Skeletal muscle satellite cell (primary cell): ENCODE results near the gene PPM1F.
"Not testable (repeated sequence)": the region's sequence is repeated elsewhere in the genome, so short reads cannot be mapped to it uniquely, and the experiment has no call there.

ENCODE experiments used
- H3K27me3 ChIP-seq: 2 replicates; pipeline ENCODE4 v1.7.0; 2013; ENCODE audit warnings: low read length; ENCODE audit not compliant: control insufficient read depth, insufficient read depth
- H3K36me3 ChIP-seq: 2 replicates; pipeline ENCODE4 v1.7.0; 2013; ENCODE audit warnings: mild to moderate bottlenecking, control low read depth, low read length; ENCODE audit not compliant: insufficient read depth
- H3K4me1 ChIP-seq: 2 replicates; pipeline ENCODE4 v1.7.0; 2013; ENCODE audit warnings: low read length; ENCODE audit not compliant: control insufficient read depth, insufficient read depth
- H3K4me2 ChIP-seq: 2 replicates; pipeline ENCODE4 v1.7.0; 2013; ENCODE audit warnings: mild to moderate bottlenecking, low read length
- H3K4me3 ChIP-seq: 2 replicates; pipeline ENCODE4 v1.7.0; 2013; ENCODE audit warnings: low read length
- H3K9ac ChIP-seq: 2 replicates; pipeline ENCODE4 v1.7.0; 2013; ENCODE audit warnings: mild to moderate bottlenecking, low read depth, low read length, moderate library complexity
- H3K9me3 ChIP-seq: replicated peaks from 2 replicates; pipeline ENCODE4 v1.7.0; 2013; ENCODE audit warnings: mild to moderate bottlenecking, control low read depth, low read length

The PPM1F gene

DNA sequence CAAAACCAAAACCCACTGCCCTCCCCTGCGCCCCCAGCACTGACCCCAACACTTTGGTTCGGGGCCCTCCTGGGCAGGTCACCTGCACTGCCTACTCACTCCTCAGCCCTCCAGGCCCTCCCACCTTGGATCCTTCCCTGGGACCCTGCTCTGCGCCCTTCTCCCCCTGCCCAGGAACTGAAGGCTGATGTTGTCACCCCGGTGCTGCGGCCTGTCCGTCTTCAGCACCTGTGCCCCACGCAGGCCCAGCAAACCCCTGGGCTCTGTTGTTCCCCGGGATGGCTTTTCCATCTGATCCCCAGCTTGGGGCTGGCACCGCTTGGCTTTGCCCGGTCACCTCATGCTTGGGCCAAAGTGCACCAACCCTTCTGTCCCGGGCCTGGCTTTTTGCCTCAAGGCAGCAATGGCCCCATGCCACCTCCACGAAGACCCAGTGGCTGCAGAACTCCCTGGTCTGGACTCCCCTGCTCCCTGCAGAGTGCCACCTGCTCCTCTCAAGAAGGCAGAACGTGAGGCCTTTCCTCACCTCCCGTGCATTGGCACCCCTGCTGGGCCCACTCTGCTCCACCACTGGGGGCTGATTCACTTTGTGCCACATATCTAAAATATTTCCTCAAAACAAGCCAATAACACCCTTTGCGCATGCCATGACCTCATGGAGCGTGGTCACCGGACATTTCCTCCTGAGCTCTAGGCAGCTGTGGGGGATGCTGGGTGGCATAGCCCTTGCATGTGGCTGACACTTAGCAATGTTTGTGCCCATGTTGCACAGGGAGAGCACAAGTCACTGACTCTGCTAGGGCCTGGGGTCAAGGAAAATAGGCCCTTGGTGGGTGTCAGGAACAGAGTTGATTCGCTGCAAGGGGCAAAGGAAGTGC, 8.8 kb downstream of the PPM1F start:
- H3K4me1 ChIP-seq, result peaks cover 81% of the 10 kb centered on the region

DNA sequence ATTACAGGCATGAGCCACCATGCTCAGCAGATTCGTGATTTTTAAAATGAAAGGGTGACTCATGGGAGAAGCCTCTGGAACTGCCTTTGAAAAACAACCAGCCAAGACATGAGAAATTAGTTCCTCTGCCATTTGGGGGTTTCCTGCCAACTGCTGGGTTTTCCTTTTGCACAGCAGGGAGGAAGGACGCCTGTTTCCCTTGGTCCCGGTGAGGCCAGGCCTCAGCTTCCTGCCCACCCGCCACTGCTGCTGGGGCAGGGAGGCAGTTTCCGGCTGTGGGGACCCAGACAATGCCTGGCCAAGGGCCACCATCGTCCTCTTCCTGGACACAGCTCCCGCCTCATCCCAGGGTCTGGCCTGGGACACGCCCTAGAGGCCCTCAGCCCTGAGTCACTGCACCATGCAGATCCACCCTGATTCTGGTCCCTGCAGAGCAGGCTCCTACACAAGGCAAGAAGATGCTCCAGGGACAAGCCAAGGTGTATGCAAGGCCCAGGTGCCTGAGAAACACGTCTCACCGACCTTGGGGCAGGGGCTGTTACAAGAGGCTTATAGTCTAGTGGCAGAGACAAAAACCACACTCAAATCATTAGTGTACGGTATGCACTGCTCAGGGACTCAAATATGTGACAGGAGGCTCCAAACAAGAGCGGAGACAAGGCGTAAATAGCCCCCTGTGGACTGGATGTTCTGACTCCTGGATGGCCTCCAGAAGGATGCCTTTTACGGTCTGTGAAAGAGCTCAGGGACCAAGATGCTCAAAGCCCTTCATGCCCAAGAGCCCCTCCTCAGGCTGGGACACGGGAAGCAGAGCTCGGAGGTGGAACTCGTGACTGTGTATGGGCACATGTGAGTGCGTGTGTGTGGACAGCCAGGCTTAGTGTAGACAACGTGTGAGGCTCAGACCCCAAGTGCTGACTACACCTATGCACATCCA, 10.0 kb downstream of the PPM1F start:
- Histone ChIP-seq H3K36me3 (peaks cover 34% of the 10 kb centered on the region), H3K4me3 (peak overlapping the region; percentile 44), H3K9ac (peak overlapping the region; percentile 61), H3K4me2 (peak overlapping the region; percentile 72), H3K4me1 (peaks cover 80% of the 10 kb centered on the region), H3K9me3 (no peaks in the 10 kb centered on the region), H3K27me3 (no peaks in the 10 kb centered on the region)

More for the DNA sequence above, 8.8 kb downstream of the PPM1F start:
- H3K4me2 ChIP-seq, result no peak overlapping the region
- H3K9me3 ChIP-seq, result no peaks in the 10 kb centered on the region
- no peaks in the 10 kb centered on the region for H3K27me3 ChIP-seq
- H3K36me3 ChIP-seq, result peaks cover 34% of the 10 kb centered on the region
- no peak overlapping the region for H3K9ac ChIP-seq
- H3K4me3 ChIP-seq, result no peak overlapping the region

- Histone ChIP-seq H3K27me3 (no peaks in the 10 kb centered on the region), H3K9me3 (no peaks in the 10 kb centered on the region), H3K4me3 (no peak overlapping the region), H3K36me3 (peaks cover 34% of the 10 kb centered on the region), H3K4me2 (peak overlapping the region; percentile 22), H3K9ac (peak overlapping the region; percentile 23), H3K4me1 (peaks cover 80% of the 10 kb centered on the region)
Measured at GRCh38 chr22:21941921-21942320, 10.7 kb downstream of the PPM1F start.

DNA sequence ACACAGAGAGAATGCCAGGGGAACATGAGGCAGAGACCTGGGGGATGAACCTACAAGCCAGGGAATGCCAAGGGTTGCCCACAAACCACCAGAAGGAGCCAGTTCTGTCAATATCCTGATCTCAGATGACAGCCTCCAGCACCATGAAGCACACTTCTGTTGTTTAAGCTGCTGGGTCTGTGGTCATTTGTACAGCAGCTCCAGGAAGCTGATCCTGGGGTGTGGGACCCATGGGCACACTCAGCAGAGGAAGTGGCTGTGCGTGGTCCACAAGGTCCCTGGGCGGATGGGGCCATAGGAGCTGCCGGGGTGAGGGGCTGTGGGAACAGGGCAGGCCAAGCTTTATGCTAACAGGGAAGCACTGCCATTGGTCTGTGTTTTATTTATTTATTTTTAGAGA, 12.1 kb downstream of the PPM1F start:
- peaks cover 37% of the 10 kb centered on the region for H3K36me3 ChIP-seq

GRCh38 chr22:21939935-21940334, 12.7 kb downstream of the PPM1F start:
- not testable (repeated sequence) for H3K27me3 ChIP-seq, H3K9me3 ChIP-seq, H3K4me2 ChIP-seq, H3K4me3 ChIP-seq
- Histone ChIP-seq H3K4me1 (peaks cover 81% of the 10 kb centered on the region), H3K9ac (peak overlapping the region; percentile 93), H3K36me3 (peaks cover 36% of the 10 kb centered on the region)

More for the DNA sequence above, 12.1 kb downstream of the PPM1F start:
- H3K9ac ChIP-seq, result peak overlapping the region; percentile 33
- H3K4me2 ChIP-seq, result no peak overlapping the region
- no peaks in the 10 kb centered on the region for H3K27me3 ChIP-seq
- H3K4me1 ChIP-seq, result peaks cover 81% of the 10 kb centered on the region
- no peaks in the 10 kb centered on the region for H3K9me3 ChIP-seq
- H3K4me3 ChIP-seq, result no peak overlapping the region

DNA sequence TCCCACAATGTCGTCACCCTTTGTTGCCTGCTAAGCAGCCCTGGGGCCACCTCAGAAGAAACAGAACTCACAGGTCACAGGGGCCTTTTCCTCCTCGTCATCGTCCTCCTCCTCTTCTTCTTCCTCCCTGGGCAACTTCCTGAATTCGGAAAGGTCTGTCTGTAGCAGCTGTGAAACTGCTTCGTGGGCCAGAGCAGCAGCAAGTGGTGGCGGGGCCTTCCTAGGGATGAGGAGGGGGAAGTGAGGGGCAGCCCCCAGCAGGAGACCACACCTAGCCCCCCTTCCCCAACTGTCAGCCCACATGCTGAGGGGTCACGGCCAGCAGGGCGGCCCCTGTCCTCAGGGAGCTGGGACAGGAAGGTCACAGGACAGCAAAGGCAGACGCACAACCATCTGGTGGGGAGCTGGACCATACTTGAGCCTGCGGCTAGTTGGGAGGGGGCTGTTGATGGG, 13.2 kb downstream of the PPM1F start:
- Histone ChIP-seq H3K9ac (peak overlapping the region; percentile 93), H3K4me3 (no peak overlapping the region), H3K36me3 (peaks cover 33% of the 10 kb centered on the region), H3K27me3 (no peaks in the 10 kb centered on the region), H3K4me1 (peaks cover 80% of the 10 kb centered on the region), H3K9me3 (no peaks in the 10 kb centered on the region), H3K4me2 (no peak overlapping the region)

- peak overlapping the region; percentile 90 for H3K4me2 ChIP-seq
- peaks cover 33% of the 10 kb centered on the region for H3K36me3 ChIP-seq
- H3K9ac ChIP-seq, result peak overlapping the region; percentile 93
- no peak overlapping the region for H3K4me3 ChIP-seq
- no peaks in the 10 kb centered on the region for H3K9me3 ChIP-seq
- no peaks in the 10 kb centered on the region for H3K27me3 ChIP-seq
- peaks cover 75% of the 10 kb centered on the region for H3K4me1 ChIP-seq
Measured at GRCh38 chr22:21938906-21939305, 13.7 kb downstream of the PPM1F start.

DNA sequence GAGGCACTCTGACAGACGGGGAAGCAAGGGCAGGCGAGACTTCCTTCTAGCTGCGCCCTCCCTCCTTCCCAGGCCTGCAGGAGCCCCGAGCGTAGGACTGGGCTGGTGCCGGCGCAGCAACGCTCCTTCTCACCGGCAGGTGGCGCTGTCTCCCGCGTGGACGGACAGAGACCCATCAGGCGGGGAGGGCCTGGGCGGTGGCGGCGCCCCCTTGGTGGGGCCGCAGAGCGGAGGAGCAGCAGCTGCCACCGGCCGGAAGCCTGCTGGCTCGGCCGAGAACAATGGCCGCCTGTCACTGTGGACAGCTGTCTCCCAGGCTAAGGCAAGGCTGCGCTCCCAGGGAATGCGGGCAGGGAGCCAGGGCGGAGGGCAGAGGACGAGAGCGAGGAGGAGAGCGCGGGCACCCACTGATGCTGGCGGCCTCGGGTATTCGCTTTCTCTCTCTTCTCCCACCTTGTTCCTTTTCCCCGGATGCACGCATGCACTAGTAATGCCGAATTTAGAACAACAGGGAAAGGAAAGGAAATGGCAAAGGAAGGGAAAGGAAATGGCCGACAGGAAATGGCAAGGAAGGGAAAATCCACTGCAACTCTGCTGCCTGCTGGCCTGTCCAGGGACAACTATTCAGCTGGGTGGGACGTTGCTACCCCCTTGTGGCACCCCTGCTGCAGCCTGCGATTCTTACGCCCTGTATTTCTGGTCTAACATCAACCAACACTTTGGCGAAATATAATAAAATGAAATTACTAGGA, 14.4 kb downstream of the PPM1F start:
- Histone ChIP-seq H3K4me1 (peaks cover 68% of the 10 kb centered on the region), H3K9ac (peak overlapping the region; percentile 93), H3K4me3 (peak overlapping the region; percentile 70), H3K36me3 (peaks cover 39% of the 10 kb centered on the region), H3K9me3 (no peaks in the 10 kb centered on the region), H3K4me2 (peak overlapping the region; percentile 90), H3K27me3 (no peaks in the 10 kb centered on the region)

DNA sequence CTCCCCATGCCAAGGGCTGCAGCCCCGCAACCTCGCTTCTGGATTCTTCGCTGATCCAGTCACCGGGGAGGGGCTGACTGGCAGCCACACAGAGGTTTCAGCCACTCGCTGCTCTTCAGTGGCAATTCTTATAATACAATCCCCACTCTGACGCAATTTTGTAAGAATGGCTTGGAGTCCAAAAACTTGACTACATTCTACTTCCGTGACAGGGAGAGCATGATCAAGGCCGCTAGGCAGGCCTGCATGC, 14.9 kb downstream of the PPM1F start:
- H3K4me1 ChIP-seq, result peaks cover 63% of the 10 kb centered on the region
- H3K4me3 ChIP-seq, result peak overlapping the region; percentile 70
- H3K4me2 ChIP-seq, result peak overlapping the region; percentile 90
- H3K27me3 ChIP-seq, result no peaks in the 10 kb centered on the region
- peak overlapping the region; percentile 93 for H3K9ac ChIP-seq
- no peaks in the 10 kb centered on the region for H3K9me3 ChIP-seq
- peaks cover 44% of the 10 kb centered on the region for H3K36me3 ChIP-seq

DNA sequence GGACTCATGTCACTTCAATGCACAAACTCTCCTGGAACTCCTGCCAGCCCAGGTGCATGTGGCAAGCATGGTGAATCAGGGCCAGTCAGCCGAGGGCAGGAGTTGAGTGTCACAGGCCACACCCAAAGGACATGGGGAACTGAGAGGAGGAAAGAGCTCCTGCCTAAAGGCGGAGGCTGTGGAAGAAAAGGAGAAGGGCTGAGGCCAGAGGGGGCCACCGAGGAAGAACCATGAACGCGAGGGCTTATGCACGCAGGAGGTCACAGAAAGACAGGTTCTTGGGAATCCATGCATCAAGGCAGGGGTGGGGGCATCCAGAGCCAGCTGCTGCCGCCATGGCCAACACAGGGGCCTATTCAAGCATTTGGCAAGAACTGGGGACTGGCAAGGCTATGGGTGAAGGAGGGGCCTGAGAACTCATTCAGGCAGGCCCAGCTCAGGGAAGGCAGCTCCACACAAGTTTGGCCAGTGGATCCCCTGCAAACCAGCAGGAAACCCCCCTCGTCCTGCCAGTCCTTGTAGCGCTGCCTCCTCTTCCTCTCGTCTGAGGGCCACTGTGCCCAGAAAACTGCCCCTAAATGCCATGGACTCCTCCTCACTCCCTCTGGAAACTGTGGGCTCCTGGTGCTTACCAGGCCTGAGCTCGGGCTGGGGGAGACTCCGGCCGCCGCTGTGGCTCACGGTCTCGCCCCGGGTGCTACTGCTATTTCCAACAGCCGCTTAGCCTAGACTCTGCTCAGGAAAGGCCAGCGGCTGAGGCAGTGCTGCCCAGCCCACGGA, 15.4 kb downstream of the PPM1F start:
- H3K9ac ChIP-seq, result peak overlapping the region; percentile 93
- H3K4me1 ChIP-seq, result peaks cover 59% of the 10 kb centered on the region
- H3K4me2 ChIP-seq, result peak overlapping the region; percentile 90
- peaks cover 49% of the 10 kb centered on the region for H3K36me3 ChIP-seq
- H3K27me3 ChIP-seq, result no peaks in the 10 kb centered on the region
- peak overlapping the region; percentile 70 for H3K4me3 ChIP-seq
- H3K9me3 ChIP-seq, result no peaks in the 10 kb centered on the region
